OCI-LY7 (cell line): ENCODE data around the gene PPP4R1. TPM values are rescaled to one million over a fixed set of nuclear protein-coding genes. Genes with fewer than 3 reads are reported as not detected.

Source experiments
- BruUV-seq: library from RNA; stranded (reverse); fragments of 400-500 nt; replicated peaks from 2 replicates; lab custom pipeline; 2021; lab: Mats Ljungman, UMichigan
- CTCF ChIA-PET: fragments of 300-600 bp; sonication (Branson Sonifier 250); formaldehyde crosslinking; loops from one replicate; lab custom pipeline; 2022; ENCODE audit warnings: antibody characterized with exemption; ENCODE audit not compliant: unreplicated experiment; lab: Charles Lee
- POLR2A ChIA-PET: fragments of 300-600 bp; sonication (Branson Sonifier 250); formaldehyde crosslinking; loops from one replicate; lab custom pipeline; 2022; ENCODE audit warnings: antibody characterized with exemption; lab: Charles Lee
- DNase-seq: peaks from one replicate; pipeline ENCODE4 v3.0.0-alpha.2; 2015; ENCODE audit warnings: low spot score
- H2AFZ ChIP-seq: fragments of 200-600 bp; sonication (generic), shearing (Covaris generic); 2 replicates; pipeline ENCODE4 v1.6.1; 2014; ENCODE audit warnings: mild to moderate bottlenecking, antibody characterized with exemption, low read length, moderate library complexity
- H3K27ac ChIP-seq: fragments of 200-600 bp; sonication (generic); 2 replicates; pipeline ENCODE4 v1.5.1; 2014; ENCODE audit warnings: mixed run types, low read depth, mild to moderate bottlenecking, moderate library complexity, low read length, inconsistent platforms; ENCODE audit not compliant: poor library complexity, severe bottlenecking
- H3K36me3 ChIP-seq: fragments of 200-600 bp; sonication (generic); 2 replicates; pipeline ENCODE4 v1.6.1; 2014; ENCODE audit warnings: mild to moderate bottlenecking, antibody characterized with exemption, low read length, moderate library complexity, mixed read lengths; ENCODE audit not compliant: insufficient read depth
- H3K4me1 ChIP-seq: fragments of 200-600 bp; sonication (generic); 2 replicates; pipeline ENCODE4 v1.5.1; 2014; ENCODE audit warnings: mild to moderate bottlenecking, low read length; ENCODE audit not compliant: insufficient read depth, poor library complexity, severe bottlenecking
- H3K4me2 ChIP-seq: fragments of 200-600 bp; sonication (generic); 2 replicates; pipeline ENCODE4 v1.6.1; 2014; ENCODE audit warnings: mild to moderate bottlenecking, low read length
- H3K4me3 ChIP-seq: fragments of 200-600 bp; sonication (generic); 2 replicates; pipeline ENCODE4 v1.5.1; 2014; ENCODE audit warnings: mild to moderate bottlenecking, low read depth, low read length; ENCODE audit not compliant: poor library complexity, severe bottlenecking
- H3K79me2 ChIP-seq: fragments of 200-600 bp; sonication (generic); 2 replicates; pipeline ENCODE4 v1.6.1; 2016; ENCODE audit warnings: low read depth, mild to moderate bottlenecking, low read length, moderate library complexity, mixed read lengths; ENCODE audit not compliant: insufficient read depth
- H3K9me2 ChIP-seq: fragments of 200-600 bp; sonication (generic); 2 replicates; pipeline ENCODE4 v1.6.1; 2016; ENCODE audit warnings: mild to moderate bottlenecking, low read length, mixed read lengths; ENCODE audit not compliant: insufficient read depth
- H3K9me3 ChIP-seq: fragments of 200-600 bp; sonication (generic); 2 replicates; pipeline ENCODE4 v1.6.1; 2014; ENCODE audit warnings: mild to moderate bottlenecking, mixed run types, low read length, mixed read lengths
- H4K20me1 ChIP-seq: fragments of 200-600 bp; sonication (generic); 2 replicates; pipeline ENCODE4 v1.6.1; 2014; ENCODE audit warnings: mild to moderate bottlenecking, antibody characterized with exemption, low read length, moderate library complexity, mixed read lengths; ENCODE audit not compliant: insufficient read depth
- EZH2phosphoT487 ChIP-seq: fragments of 200-600 bp; sonication (generic); IDR thresholded peaks from 2 replicates; pipeline ENCODE4 v1.6.1; 2018; ENCODE audit warnings: low read depth, borderline replicate concordance, mild to moderate bottlenecking, mixed run types, antibody characterized with exemption, low read length, moderate library complexity, mixed read lengths
- intact Hi-C: fragments of 100-400 bp; cut with micrococcal nuclease; formaldehyde crosslinking; loops from one replicate; pipeline ENCODE4 v1.10.0; 2022; ENCODE audit not compliant: unreplicated experiment
- total RNA-seq, 2 experiments: library from RNA; depleted of rRNA in 1 of 2; stranded (reverse); fragments of >200 nt in 1 of 2; shearing (Covaris generic) in 1 of 2; gene quantifications; 2 replicates each; pipeline ENCODE4 v1.2.3, GENCODE V29; 2014 to 2022
- TF ChIP-seq, protein P1 (sequence below): fragments of 200-600 bp; sonication (generic); conservative IDR thresholded peaks from 2 replicates; pipeline ENCODE4 v1.5.1; 2014; ENCODE audit warnings: mild to moderate bottlenecking, antibody characterized with exemption, low read length, moderate library complexity, mixed read lengths

The PPP4R1 gene
- total RNA-seq, 2 experiments from 2014 or later = 64.9 to 72.4 TPM

DNA sequence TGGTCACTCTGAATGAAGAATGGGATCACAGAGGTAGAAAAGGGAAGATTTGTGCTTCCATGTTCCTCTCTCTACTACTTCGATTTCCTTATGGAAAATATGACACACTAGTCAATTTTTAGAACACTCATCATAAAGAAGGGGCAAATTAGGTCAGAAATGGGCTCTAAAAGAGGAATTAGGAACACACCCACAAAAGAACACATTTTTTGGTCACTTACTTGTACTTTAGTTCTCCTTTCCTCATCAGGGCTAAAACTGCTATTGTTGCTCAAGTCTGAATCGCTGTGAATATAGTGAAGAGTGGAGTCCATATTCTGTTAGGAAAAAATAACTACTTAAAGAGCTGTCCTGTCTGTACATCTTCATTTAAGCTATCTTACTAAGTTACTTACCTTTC lies 52.6 kb downstream of the PPP4R1 start:
- H3K79me2 ChIP-seq = no peaks in the 10 kb centered on the region
- no peaks in the 10 kb centered on the region for H3K9me2 ChIP-seq
- H3K4me3 ChIP-seq = no peak overlapping the region
- H3K4me1 ChIP-seq = no peaks in the 10 kb centered on the region
- no peak overlapping the region for H3K27ac ChIP-seq
- H3K9me3 ChIP-seq = no peaks in the 10 kb centered on the region
- no peak for DNase-seq
- no peak overlapping the region for H2AFZ ChIP-seq
- intact Hi-C loops = no loop called here
- TF ChIP-seq, protein P1, sequence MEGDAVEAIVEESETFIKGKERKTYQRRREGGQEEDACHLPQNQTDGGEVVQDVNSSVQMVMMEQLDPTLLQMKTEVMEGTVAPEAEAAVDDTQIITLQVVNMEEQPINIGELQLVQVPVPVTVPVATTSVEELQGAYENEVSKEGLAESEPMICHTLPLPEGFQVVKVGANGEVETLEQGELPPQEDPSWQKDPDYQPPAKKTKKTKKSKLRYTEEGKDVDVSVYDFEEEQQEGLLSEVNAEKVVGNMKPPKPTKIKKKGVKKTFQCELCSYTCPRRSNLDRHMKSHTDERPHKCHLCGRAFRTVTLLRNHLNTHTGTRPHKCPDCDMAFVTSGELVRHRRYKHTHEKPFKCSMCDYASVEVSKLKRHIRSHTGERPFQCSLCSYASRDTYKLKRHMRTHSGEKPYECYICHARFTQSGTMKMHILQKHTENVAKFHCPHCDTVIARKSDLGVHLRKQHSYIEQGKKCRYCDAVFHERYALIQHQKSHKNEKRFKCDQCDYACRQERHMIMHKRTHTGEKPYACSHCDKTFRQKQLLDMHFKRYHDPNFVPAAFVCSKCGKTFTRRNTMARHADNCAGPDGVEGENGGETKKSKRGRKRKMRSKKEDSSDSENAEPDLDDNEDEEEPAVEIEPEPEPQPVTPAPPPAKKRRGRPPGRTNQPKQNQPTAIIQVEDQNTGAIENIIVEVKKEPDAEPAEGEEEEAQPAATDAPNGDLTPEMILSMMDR = no peak
- TF ChIP-seq EZH2phosphoT487 = no peak
- no peaks in the 10 kb centered on the region for H4K20me1 ChIP-seq
- CTCF ChIA-PET = no interaction called here
- BruUV-seq = no TSS peak
- H3K36me3 ChIP-seq = peaks cover 52% of the 10 kb centered on the region; the same call in 1 of the 2 replicates
- POLR2A ChIA-PET = interaction anchor here (0.6 to 1.7 kb wide), 6 partner anchors 12 to 348 kb away, joined by 3 to 6 read pairs (median 4); no protein-coding TSS in a partner anchor
- no peak overlapping the region for H3K4me2 ChIP-seq

DNA sequence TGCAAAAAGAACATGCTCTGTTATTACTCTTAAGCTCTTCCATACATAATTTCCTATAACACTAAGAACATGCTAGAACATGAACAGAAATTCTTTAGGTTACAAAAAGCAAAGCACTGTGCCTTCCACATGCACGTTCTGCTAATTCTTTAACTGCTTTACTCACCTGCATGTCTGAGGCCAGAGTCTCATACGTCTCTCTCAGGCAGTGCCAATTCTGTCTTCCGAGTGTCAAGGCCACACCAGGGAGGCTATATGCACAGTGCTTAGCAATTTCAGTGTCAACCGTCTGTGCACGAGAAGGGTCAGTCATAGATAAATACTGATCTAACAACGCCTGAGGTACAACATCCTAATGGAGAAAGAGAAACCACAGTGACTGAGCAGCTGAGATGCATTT lies 55.1 kb downstream of the PPP4R1 start:
- intact Hi-C loops = no loop called here
- CTCF ChIA-PET = no interaction called here
- no peaks in the 10 kb centered on the region for H4K20me1 ChIP-seq
- no peak for TF ChIP-seq EZH2phosphoT487
- TF ChIP-seq, protein P1 = no peak
- H3K36me3 ChIP-seq = peaks cover 72% of the 10 kb centered on the region
- POLR2A ChIA-PET = interaction anchor here (0.7 kb wide), 1 partner anchor 59 kb away, joined by 5 read pairs; no protein-coding TSS in a partner anchor
- H2AFZ ChIP-seq = no peak overlapping the region
- no TSS peak for BruUV-seq
- no peaks in the 10 kb centered on the region for H3K9me3 ChIP-seq
- H3K79me2 ChIP-seq = no peaks in the 10 kb centered on the region
- no peaks in the 10 kb centered on the region for H3K9me2 ChIP-seq
- H3K4me3 ChIP-seq = no peak overlapping the region
- no peak overlapping the region for H3K27ac ChIP-seq
- H3K4me2 ChIP-seq = no peak overlapping the region
- no peak for DNase-seq
- no peaks in the 10 kb centered on the region for H3K4me1 ChIP-seq

DNA sequence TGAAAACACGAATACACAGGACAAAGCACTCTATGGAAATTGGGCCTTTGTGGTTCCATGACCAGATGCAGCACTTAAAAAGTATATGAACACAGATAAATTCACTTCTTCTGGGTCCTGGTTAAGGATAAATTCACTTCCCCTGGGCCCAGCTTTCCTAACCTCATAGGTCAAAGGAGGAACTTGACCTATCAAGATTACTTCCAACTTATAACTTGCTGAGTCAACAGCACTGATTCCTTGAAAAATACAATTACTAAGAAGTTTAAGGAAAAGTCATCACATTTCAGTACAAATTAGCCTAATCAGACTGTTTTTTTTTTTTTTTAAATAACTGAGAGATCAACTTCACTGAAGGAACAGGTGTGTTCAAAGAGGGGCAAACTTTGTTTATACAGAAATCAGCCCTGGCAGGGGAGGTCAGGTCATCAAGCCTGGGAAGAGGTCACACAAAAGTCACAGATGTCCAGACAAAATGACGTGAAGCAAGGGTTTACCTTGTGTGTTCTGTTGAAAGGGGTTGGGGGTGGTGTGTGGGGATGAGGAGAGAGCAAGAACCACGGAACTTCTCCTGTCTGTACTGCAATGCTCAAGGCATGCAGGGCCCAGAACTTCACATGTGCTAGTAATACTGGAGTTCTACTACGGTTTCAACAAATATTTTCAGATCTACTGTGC lies 55.8 kb downstream of the PPP4R1 start:
- Histone ChIP-seq H3K27ac (no peak overlapping the region), H3K36me3 (peaks cover 77% of the 10 kb centered on the region), H3K4me2 (no peak overlapping the region), H3K4me3 (no peak overlapping the region), H3K4me1 (no peaks in the 10 kb centered on the region), H4K20me1 (no peaks in the 10 kb centered on the region), H3K79me2 (no peaks in the 10 kb centered on the region), H3K9me3 (no peaks in the 10 kb centered on the region), H3K9me2 (no peaks in the 10 kb centered on the region), H2AFZ (no peak overlapping the region)
- no peak for TF ChIP-seq EZH2phosphoT487
- TF ChIP-seq, protein P1 = no peak
- POLR2A ChIA-PET = no interaction called here
- no TSS peak for BruUV-seq
- intact Hi-C loops = no loop called here
- no peak for DNase-seq
- CTCF ChIA-PET = no interaction called here
